AG09319 (cell line): ENCODE measurements around the gene STX11.
"Not testable (repeated sequence)": the region's sequence is repeated elsewhere in the genome, so short reads cannot be mapped to it uniquely, and the experiment has no call there.

Experiments used
- DNase-seq: peaks from one replicate; pipeline ENCODE4 v3.0.0-alpha.2; 2010; ENCODE audit warnings: low read depth; ENCODE audit errors: extremely low read depth
- TF ChIP-seq, protein P1 (sequence below): IDR thresholded peaks from 2 replicates; pipeline ENCODE4 v1.5.1; 2011; ENCODE audit warnings: low read depth, mild to moderate bottlenecking, inconsistent platforms, low read length, moderate library complexity

Gene STX11

DNA sequence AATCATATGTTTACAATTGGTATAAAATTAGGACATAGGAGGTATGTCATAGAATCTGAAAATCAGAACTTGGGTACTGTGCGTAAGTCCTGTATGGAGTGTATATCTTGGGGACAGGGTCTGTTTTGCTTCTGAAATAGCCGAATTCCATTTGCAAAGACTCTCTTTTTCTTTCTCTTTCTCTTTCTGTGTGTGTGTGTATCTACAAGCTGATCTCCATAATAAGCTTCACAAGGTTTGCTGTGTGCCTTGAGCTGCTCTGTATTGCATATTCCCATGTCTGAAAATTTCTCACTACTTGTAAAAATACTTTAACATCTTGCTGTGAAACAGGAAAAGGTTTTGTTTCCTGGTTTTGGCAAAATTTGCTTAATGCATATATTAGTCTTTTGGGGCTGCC is 29.5 kb downstream of the STX11 start:
- DNase-seq = no peak
- TF ChIP-seq, protein P1, sequence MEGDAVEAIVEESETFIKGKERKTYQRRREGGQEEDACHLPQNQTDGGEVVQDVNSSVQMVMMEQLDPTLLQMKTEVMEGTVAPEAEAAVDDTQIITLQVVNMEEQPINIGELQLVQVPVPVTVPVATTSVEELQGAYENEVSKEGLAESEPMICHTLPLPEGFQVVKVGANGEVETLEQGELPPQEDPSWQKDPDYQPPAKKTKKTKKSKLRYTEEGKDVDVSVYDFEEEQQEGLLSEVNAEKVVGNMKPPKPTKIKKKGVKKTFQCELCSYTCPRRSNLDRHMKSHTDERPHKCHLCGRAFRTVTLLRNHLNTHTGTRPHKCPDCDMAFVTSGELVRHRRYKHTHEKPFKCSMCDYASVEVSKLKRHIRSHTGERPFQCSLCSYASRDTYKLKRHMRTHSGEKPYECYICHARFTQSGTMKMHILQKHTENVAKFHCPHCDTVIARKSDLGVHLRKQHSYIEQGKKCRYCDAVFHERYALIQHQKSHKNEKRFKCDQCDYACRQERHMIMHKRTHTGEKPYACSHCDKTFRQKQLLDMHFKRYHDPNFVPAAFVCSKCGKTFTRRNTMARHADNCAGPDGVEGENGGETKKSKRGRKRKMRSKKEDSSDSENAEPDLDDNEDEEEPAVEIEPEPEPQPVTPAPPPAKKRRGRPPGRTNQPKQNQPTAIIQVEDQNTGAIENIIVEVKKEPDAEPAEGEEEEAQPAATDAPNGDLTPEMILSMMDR = no peak

DNA sequence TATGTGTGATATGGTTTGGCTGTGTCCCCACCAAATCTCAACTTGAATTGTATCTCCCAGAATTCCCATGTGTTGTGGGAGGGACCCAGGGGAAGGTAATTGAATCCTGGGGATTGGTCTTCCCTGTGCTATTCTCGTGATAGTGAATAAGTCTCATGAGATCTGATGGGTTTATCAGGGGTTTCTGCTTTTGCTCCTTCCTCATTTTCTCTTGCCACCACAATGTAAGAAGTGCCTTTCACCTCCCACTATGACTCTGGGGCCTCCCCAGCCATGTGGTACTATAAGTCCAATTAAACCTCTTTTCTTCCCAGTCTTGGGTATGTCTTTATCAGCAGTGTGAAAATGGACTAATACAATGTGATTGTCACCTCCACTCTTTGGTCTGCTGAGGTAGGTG is 30.0 kb downstream of the STX11 start:
- DNase-seq = not testable (repeated sequence)

DNA sequence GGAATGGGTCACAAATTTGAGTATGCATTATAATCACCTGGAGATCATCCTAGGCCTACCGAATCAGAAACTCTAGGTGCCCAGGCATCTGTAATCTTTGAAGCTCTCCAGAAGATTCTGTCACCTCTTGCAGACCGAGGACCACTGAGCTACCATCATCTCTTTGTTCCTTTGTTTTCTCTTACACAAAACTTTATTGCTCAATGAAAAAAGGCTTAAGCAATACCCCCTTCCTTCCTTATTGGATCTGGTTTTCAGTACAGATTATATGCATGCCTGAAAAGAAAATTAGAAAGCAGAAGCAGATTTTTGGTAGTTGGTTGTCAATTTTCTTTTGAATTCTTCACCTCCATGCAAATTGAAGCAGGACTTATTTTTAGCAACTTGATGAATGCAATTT is 31.3 kb downstream of the STX11 start:
- no peak for DNase-seq
- TF ChIP-seq, protein P1 = no peak

DNA sequence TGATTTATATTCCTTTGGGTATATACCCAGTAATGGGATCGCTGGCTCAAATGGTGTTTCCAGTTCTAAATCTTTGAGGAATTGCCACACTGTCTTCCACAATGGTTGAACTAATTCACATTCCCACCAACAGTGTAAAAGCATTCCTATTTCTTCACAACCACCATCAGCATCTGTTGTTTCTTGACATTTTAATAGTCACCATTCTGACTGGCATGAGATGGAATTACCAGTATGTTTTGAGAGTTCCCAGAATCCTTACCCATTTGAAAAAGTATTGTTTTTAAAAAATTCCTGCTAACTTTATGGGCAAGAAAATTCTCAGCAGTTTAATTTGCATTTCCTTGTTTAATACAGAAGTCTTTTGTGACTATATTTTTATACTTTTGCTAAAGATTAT is 33.9 kb downstream of the STX11 start:
- DNase-seq = not testable (repeated sequence)

DNA sequence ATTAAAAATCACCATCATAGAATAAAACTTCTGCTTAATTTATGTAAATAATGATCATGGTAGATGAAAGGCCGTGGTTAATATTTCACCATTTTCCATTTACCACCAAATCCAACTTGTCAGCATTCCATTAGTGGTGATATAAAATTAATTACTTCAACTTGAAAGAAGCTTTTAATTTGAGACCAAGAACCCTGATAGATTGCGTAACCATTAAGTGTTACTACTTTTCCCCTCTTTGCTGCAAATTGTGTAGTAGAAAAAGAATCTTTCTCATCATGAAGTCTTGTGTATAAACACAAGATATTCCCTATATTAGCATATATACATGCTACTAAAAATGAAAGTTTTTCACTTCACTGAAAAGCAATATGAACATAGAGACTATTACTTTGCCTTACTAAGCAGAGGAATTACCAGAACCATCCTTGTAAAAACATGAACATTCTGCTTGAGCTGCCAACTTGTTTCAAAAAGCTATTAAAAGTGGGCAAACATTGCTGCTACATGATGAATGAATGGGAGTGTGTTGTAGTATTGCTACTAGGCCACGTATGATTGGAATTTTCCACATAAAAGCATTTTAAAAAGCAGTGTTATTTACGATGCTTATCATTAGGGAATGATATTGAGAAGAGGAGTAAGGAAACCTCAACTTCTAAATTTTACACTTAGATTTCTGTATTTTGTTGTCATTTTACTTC is 35.0 kb downstream of the STX11 start:
- DNase-seq = no peak
- TF ChIP-seq, protein P1 = no peak

DNA sequence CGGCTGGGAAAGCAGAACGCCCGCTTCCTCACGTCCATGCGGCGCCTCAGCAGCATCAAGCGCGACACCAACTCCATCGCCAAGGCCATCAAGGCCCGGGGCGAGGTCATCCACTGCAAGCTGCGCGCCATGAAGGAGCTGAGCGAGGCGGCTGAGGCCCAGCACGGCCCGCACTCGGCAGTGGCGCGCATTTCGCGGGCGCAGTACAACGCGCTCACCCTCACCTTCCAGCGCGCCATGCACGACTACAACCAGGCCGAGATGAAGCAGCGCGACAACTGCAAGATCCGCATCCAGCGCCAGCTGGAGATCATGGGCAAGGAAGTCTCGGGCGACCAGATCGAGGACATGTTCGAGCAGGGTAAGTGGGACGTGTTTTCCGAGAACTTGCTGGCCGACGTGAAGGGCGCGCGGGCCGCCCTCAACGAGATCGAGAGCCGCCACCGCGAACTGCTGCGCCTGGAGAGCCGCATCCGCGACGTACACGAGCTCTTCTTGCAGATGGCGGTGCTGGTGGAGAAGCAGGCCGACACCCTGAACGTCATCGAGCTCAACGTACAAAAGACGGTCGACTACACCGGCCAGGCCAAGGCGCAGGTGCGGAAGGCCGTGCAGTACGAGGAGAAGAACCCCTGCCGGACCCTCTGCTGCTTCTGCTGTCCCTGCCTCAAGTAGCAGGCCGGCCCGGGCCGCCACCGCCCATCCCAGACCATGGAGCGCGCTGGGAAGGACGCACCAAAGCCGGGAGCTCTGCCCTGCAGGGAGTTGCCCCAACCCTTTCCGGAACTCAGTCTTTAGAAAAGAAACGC is 36.7 kb downstream of the STX11 start:
- no peak for DNase-seq
- TF ChIP-seq, protein P1 = no peak

DNA sequence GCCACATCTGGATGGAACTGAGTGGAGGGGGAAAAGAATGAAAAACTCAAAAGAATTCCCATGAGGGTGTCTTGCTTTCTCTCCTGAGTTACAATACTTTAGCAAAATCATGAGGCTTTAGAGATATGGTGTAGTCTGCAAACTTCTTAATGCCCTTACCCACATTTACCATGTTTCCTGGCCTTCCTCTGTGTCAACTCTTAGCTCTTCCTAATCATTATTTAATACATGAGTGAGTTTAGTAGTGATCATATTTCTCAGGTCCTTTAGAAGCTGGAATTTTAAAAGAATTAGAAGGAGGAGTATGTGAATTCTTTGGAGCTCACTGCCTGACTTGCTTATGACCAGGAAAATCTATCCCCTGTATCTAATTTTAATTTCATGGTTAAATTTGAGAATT is 39.0 kb downstream of the STX11 start:
- TF ChIP-seq, protein P1 = no peak
- no peak for DNase-seq

DNA sequence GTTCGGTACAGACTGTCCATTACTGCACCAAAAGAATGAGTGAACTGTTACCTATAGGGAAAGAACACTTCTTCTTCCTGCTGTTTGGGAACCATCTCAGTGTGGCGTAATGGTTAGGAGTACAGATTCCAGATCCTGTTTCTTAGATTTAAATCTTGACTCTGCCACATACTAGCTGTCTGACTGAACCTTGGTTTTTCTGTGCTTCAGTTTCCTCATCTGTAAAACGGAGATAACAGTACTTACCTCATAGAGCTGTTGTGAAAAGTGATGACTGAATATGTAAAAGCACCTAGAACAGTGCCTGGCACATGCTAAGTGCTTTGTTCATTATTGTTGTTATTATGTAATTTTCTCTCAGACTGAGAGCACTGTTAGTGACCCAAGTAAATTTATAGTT is 39.8 kb downstream of the STX11 start:
- DNase-seq = no peak
- TF ChIP-seq, protein P1 = no peak
